ENCODE data around the gene IL1R2. TPM values are rescaled to one million over a fixed set of nuclear protein-coding genes. Genes with fewer than 3 reads are reported as not detected.

Gene IL1R2
- total and polyA plus RNA-seq, 2 of the 13 experiments (the other 11 are each of a cell fraction or from before 2014, with no cell fraction given), result 3.6 to 7.3 TPM

GRCh38 chr2:102030855-102031527 lies 39.2 kb downstream of the IL1R2 start (continued):
- TF ChIP-seq, protein P1, sequence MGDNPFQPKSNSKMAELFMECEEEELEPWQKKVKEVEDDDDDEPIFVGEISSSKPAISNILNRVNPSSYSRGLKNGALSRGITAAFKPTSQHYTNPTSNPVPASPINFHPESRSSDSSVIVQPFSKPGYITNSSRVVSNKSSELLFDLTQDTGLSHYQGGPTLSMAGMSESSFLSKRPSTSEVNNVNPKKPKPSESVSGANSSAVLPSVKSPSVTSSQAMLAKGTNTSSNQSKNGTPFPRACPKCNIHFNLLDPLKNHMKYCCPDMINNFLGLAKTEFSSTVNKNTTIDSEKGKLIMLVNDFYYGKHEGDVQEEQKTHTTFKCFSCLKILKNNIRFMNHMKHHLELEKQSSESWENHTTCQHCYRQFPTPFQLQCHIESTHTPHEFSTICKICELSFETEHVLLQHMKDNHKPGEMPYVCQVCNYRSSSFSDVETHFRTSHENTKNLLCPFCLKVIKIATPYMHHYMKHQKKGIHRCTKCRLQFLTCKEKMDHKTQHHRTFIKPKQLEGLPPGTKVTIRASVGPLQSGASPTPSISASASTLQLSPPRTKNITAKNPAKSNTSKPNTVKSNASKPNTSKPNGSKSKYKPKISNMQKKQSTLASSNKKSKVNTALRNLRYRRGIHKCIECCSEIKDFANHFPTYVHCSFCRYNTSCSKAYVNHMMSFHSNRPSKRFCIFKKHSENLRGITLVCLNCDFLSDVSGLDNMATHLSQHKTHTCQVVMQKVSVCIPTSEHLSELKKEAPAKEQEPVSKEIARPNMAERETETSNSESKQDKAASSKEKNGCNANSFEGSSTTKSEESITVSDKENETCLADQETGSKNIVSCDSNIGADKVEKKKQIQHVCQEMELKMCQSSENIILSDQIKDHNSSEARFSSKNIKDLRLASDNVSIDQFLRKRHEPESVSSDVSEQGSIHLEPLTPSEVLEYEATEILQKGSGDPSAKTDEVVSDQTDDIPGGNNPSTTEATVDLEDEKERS (CRISPR knock-in tag; IDR thresholded peaks at IDR 0.05), result peak; percentile 95
- TF ChIP-seq RAD21 (CRISPR knock-in tag; IDR thresholded peaks at IDR 0.05), result no peak
- TF ChIP-seq HNRNPH1 (optimal IDR thresholded peaks at IDR 0.05; ENCODE audit: low read depth, low read length), result no peak
- peak; percentile 76; the same call in 1 of the 2 replicates for TF ChIP-seq TP53 (CRISPR knock-in tag; conservative IDR thresholded peaks at IDR 0.05)
- TF ChIP-seq ZNF207 (IDR thresholded peaks at IDR 0.05; ENCODE audit: borderline replicate concordance), result no peak
- TF ChIP-seq MBD4 (IDR thresholded peaks at IDR 0.05; ENCODE audit: borderline replicate concordance, low read length), result no peak; the same call in 1 of the 2 replicates
- no peak for TF ChIP-seq ZBTB2 (CRISPR knock-in tag; IDR thresholded peaks at IDR 0.05; ENCODE audit: low read depth)
- TF ChIP-seq SMC3 (IDR thresholded peaks at IDR 0.05; ENCODE audit: low read length), result no peak
- TF ChIP-seq ZSCAN20 (CRISPR knock-in tag; IDR thresholded peaks at IDR 0.05; ENCODE audit: borderline replicate concordance), result peak; percentile 57; the same call in 1 of the 2 replicates
- TF ChIP-seq ZNF556 (CRISPR knock-in tag; IDR thresholded peaks at IDR 0.05; ENCODE audit: borderline replicate concordance), result no peak
- TF ChIP-seq NFE2L2 (IDR thresholded peaks at IDR 0.05; ENCODE audit: low read length), result no peak
- TF ChIP-seq SETDB1 (CRISPR knock-in tag; IDR thresholded peaks at IDR 0.05; ENCODE audit: borderline replicate concordance), result no peak
- no peak for TF ChIP-seq MAF1 (CRISPR knock-in tag; IDR thresholded peaks at IDR 0.05; ENCODE audit: borderline replicate concordance)
- TF ChIP-seq MED8 (CRISPR knock-in tag; IDR thresholded peaks at IDR 0.05; ENCODE audit: insufficient replicate concordance), result peak; percentile 98
- peak; percentile 68; the same call in 1 of the 2 replicates for TF ChIP-seq CCDC6 (CRISPR knock-in tag; IDR thresholded peaks at IDR 0.05)
- TF ChIP-seq MLLT10 (CRISPR knock-in tag; IDR thresholded peaks at IDR 0.05), result no peak
- peak; percentile 87 for TF ChIP-seq ZNF205 (CRISPR knock-in tag; IDR thresholded peaks at IDR 0.05)
- peak; percentile 66 for TF ChIP-seq ZFX (CRISPR knock-in tag; IDR thresholded peaks at IDR 0.05; ENCODE audit: low read depth)
- no peak for TF ChIP-seq ZNF30 (CRISPR knock-in tag; IDR thresholded peaks at IDR 0.05)
- no peak for TF ChIP-seq GABPA (IDR thresholded peaks at IDR 0.05; ENCODE audit: low read depth, low read length)
- TF ChIP-seq GABPA (CRISPR knock-in tag; IDR thresholded peaks at IDR 0.05; ENCODE audit: low read depth), result peak; percentile 49
- TF ChIP-seq ZNF446 (CRISPR knock-in tag; IDR thresholded peaks at IDR 0.05), result no peak
- TF ChIP-seq ZNF138 (CRISPR knock-in tag; IDR thresholded peaks at IDR 0.05; ENCODE audit: low read depth), result no peak
- no peak for TF ChIP-seq ZNF180 (CRISPR knock-in tag; IDR thresholded peaks at IDR 0.05; ENCODE audit: borderline replicate concordance, low read depth)
- no peak for TF ChIP-seq HOXA7 (CRISPR knock-in tag; IDR thresholded peaks at IDR 0.05)
- no peak for TF ChIP-seq ZNF383 (CRISPR knock-in tag; IDR thresholded peaks at IDR 0.05; ENCODE audit: borderline replicate concordance)
- peak; percentile 71; the same call in 1 of the 2 replicates for TF ChIP-seq CENPX (CRISPR knock-in tag; IDR thresholded peaks at IDR 0.05)
- TF ChIP-seq YEATS2 (CRISPR knock-in tag; IDR thresholded peaks at IDR 0.05; ENCODE audit: borderline replicate concordance), result peak; percentile 57; the same call in 1 of the 2 replicates
